HG03066 (cell line): ENCODE results near the gene NMNAT2.

Experiments
- ATAC-seq: cut with Tn5 transposase; IDR thresholded peaks from one replicate; pipeline ENCODE4 v1.9.1; 2021; ENCODE audit warnings: low read depth; ENCODE audit not compliant: unreplicated experiment

Gene NMNAT2

DNA sequence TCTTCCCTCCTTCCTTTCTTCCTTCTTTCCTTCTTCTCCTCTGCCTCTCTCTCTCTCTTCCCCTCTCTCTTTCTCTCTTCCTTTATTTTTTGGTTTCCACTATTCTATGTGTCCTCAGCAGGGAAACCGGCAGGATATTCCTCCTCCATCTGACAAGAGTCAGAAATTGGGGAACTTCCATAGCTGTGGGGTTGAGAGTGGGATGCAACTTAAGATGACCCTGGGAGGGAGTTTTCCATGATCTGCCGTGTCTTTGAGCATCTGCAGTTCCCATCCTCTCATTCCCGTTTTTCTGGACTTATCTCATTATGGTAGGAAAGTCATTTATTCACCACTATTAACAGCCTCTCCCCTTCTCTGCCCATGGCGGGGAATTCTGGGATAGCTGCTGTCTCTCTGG lies 98.6 kb downstream of the NMNAT2 start:
- no peak for ATAC-seq

DNA sequence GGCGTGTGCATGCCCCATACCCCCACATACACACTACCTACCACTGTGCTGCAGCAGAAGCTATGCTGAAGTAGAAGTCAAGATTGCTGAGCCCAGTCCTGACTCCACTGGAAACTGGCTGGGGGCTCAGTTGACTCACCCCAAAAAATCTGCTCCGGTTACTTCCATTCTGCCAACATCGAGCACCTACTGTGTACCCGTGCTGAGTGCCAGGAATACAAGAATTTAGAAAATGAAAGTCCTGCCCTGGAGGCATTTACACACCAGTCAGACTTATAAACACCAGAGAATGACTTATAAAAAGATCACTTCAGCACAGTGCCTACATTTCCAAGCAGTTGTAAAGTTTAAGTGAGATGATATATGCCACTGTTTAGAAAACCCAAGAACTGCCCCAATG lies 99.1 kb downstream of the NMNAT2 start:
- no peak for ATAC-seq

DNA sequence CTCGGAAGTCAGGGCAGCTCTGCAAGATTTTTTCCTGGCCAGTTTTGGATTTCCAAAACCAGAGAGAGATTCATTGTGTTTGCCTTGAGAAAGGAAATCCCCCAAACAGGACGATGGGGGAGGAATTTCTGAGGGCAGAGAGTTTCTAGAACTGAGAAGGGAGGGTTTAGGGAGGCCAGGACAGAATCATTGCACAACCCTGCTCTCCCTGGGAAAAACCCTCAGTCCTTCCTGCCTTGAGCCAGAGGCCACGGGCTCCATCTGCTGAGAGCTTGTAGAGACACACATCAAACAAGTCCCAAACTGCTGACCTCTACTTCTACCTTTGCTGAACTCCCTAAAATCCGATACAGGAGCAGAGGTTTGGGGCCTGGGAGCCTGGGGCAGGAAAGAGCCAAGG lies 99.7 kb downstream of the NMNAT2 start:
- ATAC-seq = no peak

DNA sequence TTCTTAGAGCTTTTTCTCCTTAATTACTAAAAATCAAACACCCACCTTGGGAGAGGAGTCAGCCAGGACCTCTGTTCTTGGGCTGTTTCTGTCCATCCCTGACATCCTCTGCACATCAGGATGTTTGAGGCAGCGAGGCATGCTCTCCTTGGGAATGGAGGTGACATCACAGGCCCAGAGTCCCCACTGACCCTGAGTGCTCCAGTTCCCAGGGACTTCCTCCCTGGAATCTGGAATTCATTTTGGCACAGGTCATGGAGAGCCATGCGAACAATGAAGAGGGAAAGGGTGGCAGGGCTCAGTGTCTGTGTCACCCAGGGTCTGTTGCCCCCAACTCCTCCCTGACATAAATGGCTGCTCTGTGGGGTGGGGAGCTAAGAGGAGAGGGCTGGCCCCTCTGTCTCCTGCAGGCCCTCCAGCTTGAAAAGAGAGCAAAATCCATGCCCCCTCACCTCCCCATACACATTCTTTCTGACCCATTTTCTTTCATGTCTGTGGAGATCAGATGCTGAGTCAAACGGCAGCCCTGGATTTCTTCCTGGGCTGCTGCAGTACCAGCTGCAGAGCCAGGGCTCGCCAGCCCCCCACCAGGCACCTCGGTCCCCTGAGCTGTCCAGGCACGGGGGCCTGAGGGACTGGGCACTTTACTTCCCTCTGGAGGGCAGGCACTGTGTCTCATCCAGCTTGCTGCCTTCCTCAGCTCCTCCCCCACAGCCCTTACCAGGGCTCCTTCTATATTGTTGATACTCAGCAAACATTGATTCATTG lies 102.0 kb downstream of the NMNAT2 start:
- no peak for ATAC-seq

DNA sequence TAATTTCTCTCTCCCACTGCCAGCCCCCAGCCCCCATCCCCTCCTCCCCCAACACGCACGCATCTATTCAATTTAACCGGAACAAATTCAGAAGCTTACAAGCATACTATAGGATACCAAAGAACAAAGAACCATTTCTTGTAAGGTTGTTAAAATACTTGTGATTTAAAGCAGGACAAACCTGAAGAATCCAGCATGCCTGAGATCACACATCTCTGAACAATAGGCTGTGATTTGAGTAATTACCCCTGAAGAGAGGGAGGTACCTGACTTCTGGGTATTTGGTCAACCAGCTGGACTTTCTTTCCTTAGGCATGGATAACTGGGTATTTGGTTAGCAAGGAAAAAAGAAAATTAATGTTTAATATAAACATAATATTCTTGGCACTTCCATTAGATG lies 105.1 kb downstream of the NMNAT2 start:
- no peak for ATAC-seq

DNA sequence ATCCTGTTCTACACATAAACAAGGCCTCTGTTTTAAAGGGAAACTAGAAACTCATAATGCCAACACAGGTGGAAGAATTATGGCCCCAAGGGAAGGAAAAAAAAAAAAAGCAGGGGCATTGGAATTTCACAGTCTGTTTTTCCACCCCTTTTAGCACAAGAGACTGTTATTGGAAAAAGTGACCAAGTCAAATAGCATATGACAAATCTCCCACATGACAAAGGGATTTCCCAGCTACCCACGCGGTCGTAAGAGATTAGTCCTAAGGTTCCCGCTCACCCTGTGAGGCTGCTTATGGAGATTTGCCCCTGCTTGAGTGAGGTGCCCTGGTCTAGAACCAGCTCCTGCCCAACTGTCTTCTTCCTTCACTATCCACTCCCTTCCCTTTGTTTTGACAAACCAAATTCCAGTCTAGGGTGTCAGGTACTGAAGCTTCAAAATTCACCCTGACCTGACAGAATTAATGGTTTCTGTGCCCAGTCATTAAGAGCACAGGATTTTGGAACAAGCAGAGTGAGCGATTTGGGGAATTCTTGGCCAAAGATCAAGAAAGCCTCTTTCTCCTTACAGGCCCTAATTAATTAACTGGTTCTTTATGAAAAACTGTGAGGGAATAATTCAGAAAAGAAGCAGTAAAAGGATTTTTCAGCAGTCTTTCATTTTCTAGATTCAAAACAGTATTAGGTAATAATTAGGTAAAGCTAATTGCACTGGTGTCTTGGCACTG lies 107.3 kb downstream of the NMNAT2 start:
- ATAC-seq = no peak

DNA sequence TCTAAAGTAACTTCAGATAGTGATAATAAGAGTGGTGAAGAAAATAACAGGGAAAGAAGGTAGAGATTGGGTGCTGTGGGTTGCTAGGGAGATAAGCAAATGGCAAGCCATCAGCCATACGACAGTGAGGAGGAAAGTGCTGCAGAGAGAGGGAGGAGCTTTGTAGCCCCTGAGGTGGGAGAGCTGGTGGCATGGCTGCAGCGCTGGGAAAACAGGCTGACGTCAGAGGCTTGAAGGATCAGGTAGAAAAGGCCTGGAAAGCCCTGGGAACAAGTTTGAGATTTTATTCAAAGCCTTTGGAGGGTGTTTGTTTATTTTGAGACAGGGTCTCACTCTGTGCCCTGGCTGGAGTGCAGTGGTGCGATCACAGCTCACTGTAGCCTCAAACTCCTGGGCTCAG lies 109.5 kb downstream of the NMNAT2 start:
- no peak for ATAC-seq

DNA sequence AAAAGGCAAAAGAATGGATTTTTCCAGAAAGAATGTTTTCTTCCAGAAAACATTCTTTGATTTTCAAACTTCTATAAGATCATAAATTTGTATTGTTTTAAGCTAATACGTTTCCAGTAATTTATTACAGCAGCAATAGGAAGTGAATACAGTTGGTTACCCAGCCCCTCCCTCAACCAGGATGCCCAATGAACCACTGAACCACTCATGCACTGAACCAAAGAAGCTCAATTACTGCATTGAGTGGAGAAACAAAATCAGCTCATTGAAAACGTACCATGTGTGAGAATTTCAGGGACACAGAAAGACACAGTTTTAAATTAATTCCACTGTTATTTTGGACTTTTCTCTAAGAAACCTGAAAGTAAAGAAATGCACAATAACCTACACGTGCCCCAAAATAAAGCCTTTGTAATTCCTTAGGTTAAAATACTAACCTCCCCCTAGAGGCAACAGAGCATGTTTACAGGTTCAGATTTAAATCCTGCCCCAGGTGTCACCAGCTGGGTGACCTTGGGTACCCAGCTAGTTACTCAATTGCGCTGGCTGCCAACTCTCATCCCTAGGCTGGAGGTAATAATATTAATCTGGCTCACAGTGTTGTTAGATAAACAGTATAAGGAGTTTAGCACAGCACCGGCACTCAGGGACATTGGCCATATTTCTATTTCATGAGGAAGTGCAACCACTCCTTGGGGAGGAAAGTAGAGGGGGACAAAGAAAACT lies 111.7 kb downstream of the NMNAT2 start:
- ATAC-seq = no peak

DNA sequence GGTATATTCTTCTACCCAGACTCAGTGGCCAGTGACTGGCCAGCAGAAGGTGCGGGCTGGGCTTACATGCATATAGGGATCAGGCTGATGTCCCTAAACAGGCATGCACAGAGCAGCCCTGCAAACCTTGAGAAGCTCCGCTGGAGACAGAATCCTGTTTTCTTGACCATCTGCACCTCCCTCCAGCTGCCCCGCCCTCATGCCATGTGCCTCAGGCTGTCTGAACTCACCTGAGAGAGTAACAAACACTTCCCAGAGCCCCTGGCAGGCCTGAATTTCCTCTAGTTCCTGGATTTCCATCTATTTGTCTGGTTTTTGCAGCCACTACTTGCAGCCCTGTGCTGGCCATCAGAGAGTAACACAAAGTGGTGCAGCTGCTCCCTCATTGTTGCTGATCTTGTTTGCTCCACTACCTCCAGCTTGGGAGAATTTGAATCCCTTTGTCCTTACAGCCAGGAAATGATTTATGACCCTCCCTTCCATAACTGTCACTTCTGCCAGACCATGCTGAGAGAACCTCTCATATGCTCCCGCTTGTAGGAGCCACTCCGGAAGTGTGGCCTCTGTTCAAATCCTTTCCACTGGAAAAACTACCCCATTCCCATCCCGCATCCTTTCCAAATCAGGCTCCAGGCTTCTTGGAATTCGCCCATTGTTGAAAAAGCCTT lies 113.6 kb downstream of the NMNAT2 start:
- no peak for ATAC-seq

DNA sequence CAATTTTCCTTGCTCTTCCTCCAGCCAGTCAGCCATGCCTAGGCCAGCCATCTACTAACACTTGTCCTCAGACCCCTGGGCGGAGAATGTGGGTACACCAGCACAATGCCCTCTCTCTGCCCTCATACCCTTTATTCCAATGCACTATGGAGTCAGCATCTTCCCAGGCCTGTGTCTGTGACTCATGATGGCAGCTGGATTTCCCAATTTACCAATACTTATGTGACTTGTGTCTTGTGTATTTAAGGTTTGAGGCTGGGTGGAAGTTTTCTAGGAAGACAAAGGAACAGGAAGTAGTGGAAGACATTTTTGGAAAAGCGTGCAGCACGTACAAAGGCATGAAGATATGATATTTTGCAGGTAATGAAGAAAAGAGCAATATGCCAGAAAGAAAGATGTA lies 114.3 kb downstream of the NMNAT2 start:
- ATAC-seq = no peak

DNA sequence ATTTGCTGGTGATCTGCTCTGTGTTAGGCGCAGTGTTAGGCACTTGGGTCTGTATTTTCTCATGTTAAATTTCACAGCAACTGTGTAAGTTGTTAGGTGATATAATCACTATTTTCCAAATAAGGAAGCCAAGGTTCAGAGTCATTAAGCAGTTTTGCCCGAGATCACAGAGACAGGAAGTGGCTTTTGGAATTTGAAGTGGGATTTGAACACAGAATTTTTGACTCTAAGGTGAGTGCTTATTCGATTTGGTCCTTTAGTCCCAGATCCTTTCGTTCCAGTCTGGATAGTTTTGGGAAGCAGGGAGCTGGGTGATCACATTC lies 114.9 kb downstream of the NMNAT2 start:
- ATAC-seq = no peak

DNA sequence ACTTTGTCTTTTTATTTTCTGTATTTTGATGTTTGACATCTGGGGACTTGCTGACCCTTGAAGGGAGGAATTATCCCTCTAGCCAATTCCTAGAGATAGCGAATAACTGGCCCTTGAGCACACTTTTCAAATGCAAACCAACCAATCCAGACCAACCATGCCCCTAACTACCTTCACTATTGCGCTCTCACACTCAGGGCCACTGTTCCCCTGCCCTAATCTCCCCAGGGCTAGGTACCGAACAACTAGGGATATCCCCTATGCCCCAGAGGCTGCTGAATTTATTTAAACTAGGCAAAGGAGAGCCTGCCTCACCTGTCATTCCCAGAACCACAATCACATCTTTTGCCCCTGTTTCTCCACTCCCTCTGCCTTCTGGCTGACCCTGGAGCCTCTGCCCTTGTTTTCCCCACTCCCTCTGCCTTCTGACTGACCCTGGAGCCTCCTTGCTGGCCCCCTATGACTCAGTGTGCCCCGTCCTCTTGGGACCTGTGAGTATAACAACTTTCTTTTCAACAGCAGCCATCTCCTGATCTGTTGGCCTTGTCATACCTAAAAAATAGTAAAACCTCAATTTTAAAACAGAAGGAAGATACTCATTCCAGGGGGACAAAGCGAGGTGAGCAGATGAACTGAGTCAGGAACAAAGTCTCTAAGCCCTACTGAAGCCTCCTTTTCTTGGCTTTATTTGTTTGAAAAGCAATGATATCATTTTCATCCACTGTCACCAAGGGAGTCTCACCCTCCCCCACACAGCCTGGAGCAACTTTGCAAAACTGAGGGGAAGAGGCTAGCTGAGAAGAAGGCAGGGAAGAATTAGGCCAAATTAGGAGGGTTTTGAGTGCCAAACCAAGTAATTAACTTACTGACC lies 115.5 kb downstream of the NMNAT2 start:
- no peak for ATAC-seq

DNA sequence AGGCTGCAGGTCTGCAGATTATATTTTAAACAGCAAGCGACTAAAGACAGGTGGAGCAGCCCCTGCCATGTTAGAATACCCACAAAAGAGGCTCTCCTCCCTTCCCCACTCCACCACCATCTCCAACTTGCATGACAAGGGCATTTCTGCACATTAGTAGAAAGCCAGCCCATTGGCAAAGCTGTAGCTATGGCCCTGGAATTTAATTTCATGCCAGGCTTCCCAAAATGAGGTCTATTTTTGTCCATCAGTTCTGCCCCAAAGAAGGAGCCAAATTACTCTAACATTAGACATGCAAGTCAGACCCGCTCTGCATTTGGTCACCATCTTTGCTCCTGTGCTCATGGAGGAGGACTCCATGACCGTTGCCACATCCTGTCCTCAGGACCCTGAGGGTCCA lies 116.9 kb downstream of the NMNAT2 start:
- ATAC-seq = no peak

DNA sequence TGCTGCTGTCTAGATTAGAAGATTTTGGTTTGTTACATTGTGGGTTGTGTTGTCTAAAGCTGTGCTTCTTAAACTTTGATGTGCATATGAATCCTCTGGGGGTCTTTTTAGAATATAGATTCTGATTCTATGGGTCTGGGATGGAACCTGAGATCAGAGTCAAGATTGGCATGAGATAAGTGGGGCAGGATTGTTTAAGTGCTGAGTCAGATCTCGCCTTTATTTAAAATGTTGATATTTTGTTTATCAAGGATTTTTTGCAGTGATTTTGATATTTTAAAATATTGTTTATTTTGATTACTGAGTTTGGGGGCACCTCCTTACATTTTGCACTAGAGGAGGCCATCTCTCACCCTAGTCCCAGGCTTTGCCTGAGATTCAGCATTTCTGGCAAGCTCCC lies 117.4 kb downstream of the NMNAT2 start:
- ATAC-seq = no peak

DNA sequence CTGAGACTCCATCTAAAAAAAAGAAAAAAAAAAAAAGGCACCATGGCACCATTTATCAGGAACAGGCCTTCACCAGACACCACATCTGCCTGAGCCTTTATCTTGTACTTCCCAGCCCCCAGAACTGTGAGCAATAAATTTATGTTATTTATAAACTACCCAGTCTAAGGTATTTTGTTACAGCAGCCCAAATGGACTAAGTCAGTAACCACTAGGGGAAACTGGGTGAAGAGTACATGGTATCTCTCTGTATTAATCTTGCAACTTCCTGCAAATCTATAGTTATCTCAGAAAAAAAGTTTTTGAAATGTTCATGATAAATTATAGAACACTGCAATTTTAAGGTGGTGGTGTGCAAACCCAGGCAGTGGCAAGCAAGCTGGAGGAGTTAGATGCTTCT lies 117.8 kb downstream of the NMNAT2 start:
- no peak for ATAC-seq

DNA sequence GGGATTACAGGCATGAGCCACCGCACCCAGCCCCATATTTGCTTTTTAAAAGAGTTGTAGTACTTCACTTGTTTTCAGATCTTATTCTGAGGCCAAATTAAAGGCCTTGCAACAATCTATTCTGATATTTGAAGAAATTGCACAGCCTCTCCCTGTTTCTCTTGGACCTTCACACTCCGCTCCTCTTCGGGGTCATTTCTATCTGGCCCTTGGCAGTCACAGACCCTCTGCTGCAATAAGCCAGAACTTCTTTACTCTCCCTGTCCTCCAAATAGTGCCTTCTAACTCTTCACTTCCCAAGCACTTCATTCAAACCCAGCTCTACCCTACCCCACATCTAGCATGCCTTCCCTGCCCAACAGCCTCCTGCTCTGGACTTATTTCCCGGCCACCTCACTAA lies 121.4 kb downstream of the NMNAT2 start:
- no peak for ATAC-seq

DNA sequence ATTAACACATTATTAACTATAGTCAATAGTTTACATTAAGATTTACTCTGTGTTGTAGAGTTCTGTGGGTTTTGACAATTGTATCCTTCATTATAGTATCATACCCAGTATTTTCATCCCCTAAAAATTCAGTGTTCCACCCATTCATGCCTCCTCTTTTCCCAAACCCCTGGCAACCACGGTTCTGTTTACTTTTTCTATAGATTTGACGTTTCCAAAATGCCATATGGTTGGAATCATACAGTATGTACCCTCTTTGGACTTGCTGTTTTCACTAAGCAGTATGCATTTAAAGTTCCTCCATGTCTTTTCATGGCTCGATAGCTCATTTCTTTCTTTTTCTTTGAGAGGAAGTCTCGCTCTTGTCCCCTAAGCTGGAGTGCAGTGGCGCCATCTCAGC lies 122.7 kb downstream of the NMNAT2 start:
- ATAC-seq = no peak

DNA sequence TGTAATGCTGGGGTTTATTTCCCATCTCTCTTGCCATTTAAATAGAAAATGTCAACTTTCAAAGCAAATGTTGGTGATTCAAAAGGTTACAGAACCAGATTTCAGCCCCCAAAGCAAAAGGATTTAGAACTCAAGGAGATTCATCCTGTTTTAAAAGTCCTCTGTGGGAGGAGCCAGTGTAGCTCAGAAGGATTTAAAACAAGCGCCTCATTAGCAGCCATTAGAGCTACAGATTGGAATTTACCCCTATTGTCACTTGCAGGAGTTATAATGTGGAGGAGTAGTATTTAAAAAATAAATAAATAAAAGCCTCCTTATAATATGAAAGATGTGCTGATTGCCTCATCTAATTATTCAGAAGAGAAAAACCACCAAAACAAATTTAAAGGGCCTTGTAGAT lies 124.3 kb downstream of the NMNAT2 start:
- no peak for ATAC-seq

DNA sequence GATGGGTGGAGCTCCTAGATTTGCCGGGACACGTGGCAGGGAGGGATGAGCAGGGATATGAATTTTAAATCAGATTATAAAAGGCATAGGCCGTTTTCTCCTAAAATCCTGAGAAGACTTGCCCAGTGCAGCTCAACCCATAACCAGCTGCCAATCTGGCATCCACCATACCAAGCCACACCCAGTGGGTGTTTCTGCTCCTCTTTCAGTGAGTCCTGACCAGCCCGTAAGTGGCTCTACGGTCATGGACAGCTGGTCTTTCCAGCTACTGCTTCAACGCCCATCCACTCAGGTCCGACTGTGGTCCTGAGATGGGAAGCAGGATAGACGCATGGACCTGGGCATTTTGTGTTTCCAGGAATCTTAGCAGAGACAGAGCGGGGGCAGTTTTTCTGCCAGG lies 124.9 kb downstream of the NMNAT2 start:
- ATAC-seq = no peak

DNA sequence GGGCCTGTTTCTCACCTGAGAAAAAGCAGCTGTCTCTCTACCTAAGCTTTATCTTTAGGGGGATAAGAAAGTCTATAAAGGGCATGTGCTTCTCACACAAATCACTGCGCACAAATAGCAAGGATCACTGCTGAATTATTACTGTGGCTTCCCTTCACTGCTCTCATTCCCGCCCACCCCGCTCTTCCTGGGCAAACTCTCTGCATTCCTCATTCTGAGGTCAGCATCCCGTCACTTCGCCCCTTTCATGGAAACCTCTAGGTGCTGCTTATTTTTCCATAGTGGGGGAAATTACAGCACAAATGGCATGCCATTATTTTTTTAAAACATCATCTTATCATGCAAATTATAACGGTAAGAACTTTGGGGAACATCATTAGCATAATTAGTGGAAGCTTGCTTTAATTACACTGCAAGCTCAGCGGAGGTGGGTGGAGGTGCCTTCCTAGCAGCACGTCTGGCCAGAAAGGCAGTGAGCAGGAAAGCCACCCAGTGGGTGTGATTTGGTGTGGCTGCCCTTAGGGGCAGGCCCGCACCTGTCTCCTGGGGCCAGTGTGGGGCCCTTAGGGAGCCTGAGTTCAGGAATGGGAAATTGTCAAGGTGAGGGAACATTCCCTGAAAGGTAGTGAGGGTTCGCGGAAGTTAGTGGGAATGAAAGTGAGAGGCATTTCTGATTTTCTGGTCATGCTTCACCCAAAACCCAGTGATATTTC lies 126.2 kb downstream of the NMNAT2 start:
- no peak for ATAC-seq
